Measurements from ENCODE around the gene BNC1.
"Not testable (repeated sequence)": the region's sequence is repeated elsewhere in the genome, so short reads cannot be mapped to it uniquely, and the experiment has no call there.

The BNC1 gene

GRCh38 chr15:83292317-83292716 is 7.9 kb upstream of the BNC1 start:
- DNase-seq, result no peak

GRCh38 chr15:83290236-83290635 is 5.8 kb upstream of the BNC1 start:
- DNase-seq, result no peak

- DNase-seq, result no peak
These were observed 4.7 kb upstream of the BNC1 start for GRCh38 chr15:83289160-83289559.

- DNase-seq, result no peak
These were observed 3.9 kb upstream of the BNC1 start for GRCh38 chr15:83288381-83288801.

GRCh38 chr15:83287541-83288027 is 3.1 kb upstream of the BNC1 start:
- no peak for DNase-seq

- no peak for DNase-seq
These were observed 1.6 kb upstream of the BNC1 start for GRCh38 chr15:83285979-83286553.

- no peak for DNase-seq
These were observed 967 bp upstream of the BNC1 start for GRCh38 chr15:83285284-83285978.

- no peak for DNase-seq
These were observed 478 bp downstream of the BNC1 start for GRCh38 chr15:83283813-83284558.

GRCh38 chr15:83283138-83283812 is 1.2 kb downstream of the BNC1 start:
- no peak for DNase-seq

GRCh38 chr15:83282776-83283137 is 1.7 kb downstream of the BNC1 start:
- DNase-seq, result no peak

GRCh38 chr15:83282141-83282540 is 2.3 kb downstream of the BNC1 start:
- no peak for DNase-seq

GRCh38 chr15:83278191-83278590 is 6.3 kb downstream of the BNC1 start:
- no peak for DNase-seq

- no peak for DNase-seq
These were observed 7.8 kb downstream of the BNC1 start for GRCh38 chr15:83276661-83277060.

- DNase-seq, result no peak
These were observed 9.1 kb downstream of the BNC1 start for GRCh38 chr15:83275412-83275811.

- no peak for DNase-seq
These were observed 14.3 kb downstream of the BNC1 start for GRCh38 chr15:83270176-83270575.

- no peak for DNase-seq
These were observed 16.3 kb downstream of the BNC1 start for GRCh38 chr15:83268147-83268546.

GRCh38 chr15:83262594-83263315 is 21.7 kb downstream of the BNC1 start:
- DNase-seq, result no peak

- not testable (repeated sequence) for DNase-seq
These were observed 22.3 kb downstream of the BNC1 start for GRCh38 chr15:83262181-83262580.

GRCh38 chr15:83250781-83251180 is 33.7 kb downstream of the BNC1 start:
- DNase-seq, result no peak

GRCh38 chr15:83249030-83249343 is 35.5 kb downstream of the BNC1 start:
- DNase-seq, result no peak

GRCh38 chr15:83248151-83249029 is 36.1 kb downstream of the BNC1 start:
- no peak for DNase-seq

GRCh38 chr15:83243634-83244033 is 40.8 kb downstream of the BNC1 start:
- DNase-seq, result no peak
